H9 (cell line): Measurements from ENCODE around the gene KCNJ14. TPM values are rescaled to one million over a fixed set of nuclear protein-coding genes. Genes with fewer than 3 reads are reported as not detected.

Source experiments
- DNase-seq: peaks from one replicate; pipeline ENCODE4 v3.0.0-alpha.2; 2017
- H2AFZ ChIP-seq: one replicate; pipeline ENCODE4 v1.6.1; 2013; ENCODE audit warnings: mild to moderate bottlenecking, low read length, control low read depth, moderate library complexity
- H2AK5ac ChIP-seq: 2 replicates; pipeline ENCODE4 v1.6.1; 2013; ENCODE audit warnings: low read length, control low read depth, mixed read lengths; ENCODE audit not compliant: insufficient read length
- H2BK120ac ChIP-seq: one replicate; pipeline ENCODE4 v1.6.1; 2013; ENCODE audit warnings: low read depth, mild to moderate bottlenecking, low read length, control low read depth, inconsistent platforms; ENCODE audit not compliant: poor library complexity, severe bottlenecking
- H2BK12ac ChIP-seq: 2 replicates; pipeline ENCODE4 v1.6.1; 2013; ENCODE audit warnings: low read length, control low read depth, mixed read lengths, low read depth; ENCODE audit not compliant: insufficient read length
- H2BK15ac ChIP-seq: 2 replicates; pipeline ENCODE4 v1.6.1; 2013; ENCODE audit warnings: low read depth, low read length, control low read depth
- H2BK20ac ChIP-seq: one replicate; pipeline ENCODE4 v1.6.1; 2013; ENCODE audit warnings: low read depth, mild to moderate bottlenecking, low read length, control low read depth, inconsistent platforms; ENCODE audit not compliant: poor library complexity, severe bottlenecking
- H2BK5ac ChIP-seq: 2 replicates; pipeline ENCODE4 v1.6.1; 2013; ENCODE audit warnings: low read length, control low read depth, mixed read lengths; ENCODE audit not compliant: insufficient read length
- H3K14ac ChIP-seq: 2 replicates; pipeline ENCODE4 v1.6.1; 2013; ENCODE audit warnings: low read length, control low read depth; ENCODE audit not compliant: insufficient read depth
- H3K18ac ChIP-seq: 2 replicates; pipeline ENCODE4 v1.6.1; 2013; ENCODE audit warnings: low read depth, mild to moderate bottlenecking, mixed read lengths, low read length, control low read depth; ENCODE audit not compliant: insufficient read length
- H3K23ac ChIP-seq: 2 replicates; pipeline ENCODE4 v1.6.1; 2013; ENCODE audit warnings: low read length, control low read depth, mixed read lengths, low read depth; ENCODE audit not compliant: insufficient read length
- H3K23me2 ChIP-seq: 2 replicates; pipeline ENCODE4 v1.6.1; 2013; ENCODE audit warnings: low read depth, mild to moderate bottlenecking, mixed read lengths, low read length, control low read depth; ENCODE audit not compliant: insufficient read length, poor library complexity, severe bottlenecking
- H3K27ac ChIP-seq: 2 replicates; pipeline ENCODE4 v1.5.1; 2013; ENCODE audit warnings: low read length, control low read depth, mixed read lengths, low read depth; ENCODE audit not compliant: insufficient read length
- H3K27me3 ChIP-seq: 2 replicates; pipeline ENCODE4 v1.6.1; 2013; ENCODE audit warnings: low read length, control low read depth, inconsistent platforms; ENCODE audit not compliant: insufficient read depth
- H3K4ac ChIP-seq: 2 replicates; pipeline ENCODE4 v1.6.1; 2013; ENCODE audit warnings: low read depth, mild to moderate bottlenecking, control low read depth, inconsistent platforms, low read length, moderate library complexity
- H3K4me1 ChIP-seq: 2 replicates; pipeline ENCODE4 v1.6.1; 2013; ENCODE audit warnings: low read length, control low read depth, inconsistent platforms; ENCODE audit not compliant: insufficient read depth
- H3K4me2 ChIP-seq: 2 replicates; pipeline ENCODE4 v1.6.1; 2013; ENCODE audit warnings: low read length, control low read depth, mixed read lengths; ENCODE audit not compliant: insufficient read length, insufficient read depth
- H3K56ac ChIP-seq: 2 replicates; pipeline ENCODE4 v1.6.1; 2013; ENCODE audit warnings: low read depth, mild to moderate bottlenecking, mixed read lengths, low read length, control low read depth; ENCODE audit not compliant: insufficient read length
- H3K79me1 ChIP-seq: 2 replicates; pipeline ENCODE4 v1.6.1; 2013; ENCODE audit warnings: low read depth, mild to moderate bottlenecking, moderate library complexity, low read length, control low read depth, inconsistent platforms; ENCODE audit not compliant: insufficient read depth, poor library complexity, severe bottlenecking
- H3K79me2 ChIP-seq: 2 replicates; pipeline ENCODE4 v1.6.1; 2013; ENCODE audit warnings: low read length, control low read depth, inconsistent platforms; ENCODE audit not compliant: insufficient read depth
- H3K9ac ChIP-seq: 2 replicates; pipeline ENCODE4 v1.6.1; 2013; ENCODE audit warnings: low read length, control low read depth, mixed read lengths; ENCODE audit not compliant: insufficient read length; ENCODE audit errors: extremely low read depth
- H3K9me3 ChIP-seq: one replicate; pipeline ENCODE4 v1.6.1; 2013; ENCODE audit warnings: low read depth, low read length, inconsistent platforms; ENCODE audit not compliant: control insufficient read depth
- H3T11ph ChIP-seq: one replicate; pipeline ENCODE4 v1.6.1; 2013; ENCODE audit warnings: mild to moderate bottlenecking, low read length, control low read depth, inconsistent platforms
- H4K20me1 ChIP-seq: one replicate; pipeline ENCODE4 v1.6.1; 2013; ENCODE audit not compliant: control insufficient read depth, insufficient read length, insufficient read depth
- H4K5ac ChIP-seq: 2 replicates; pipeline ENCODE4 v1.6.1; 2013; ENCODE audit warnings: low read depth, mild to moderate bottlenecking, mixed read lengths, low read length, control low read depth; ENCODE audit not compliant: insufficient read length
- H4K8ac ChIP-seq: replicated peaks from 2 replicates; pipeline ENCODE4 v1.6.1; 2013; ENCODE audit warnings: low read length, control low read depth, mixed read lengths, low read depth; ENCODE audit not compliant: insufficient read length
- H4K91ac ChIP-seq: 2 replicates; pipeline ENCODE4 v1.6.1; 2013; ENCODE audit warnings: low read depth, mild to moderate bottlenecking, moderate library complexity, mixed read lengths, low read length, control low read depth; ENCODE audit not compliant: insufficient read length
- H3K27ac Mint-ChIP-seq, 3 experiments: 2 replicates in 2 of 3; 3 replicates in 1 of 3; pipeline ENCODE4 v1.8.0; 2020 to 2021; ENCODE audit warnings: mixed read lengths in 3 of 3, mild to moderate bottlenecking in 1 of 3, moderate library complexity in 1 of 3
- H3K27me3 Mint-ChIP-seq: 2 replicates; pipeline ENCODE4 v1.8.0; 2021; ENCODE audit warnings: low read depth, mild to moderate bottlenecking, moderate library complexity, mixed read lengths
- H3K36me3 Mint-ChIP-seq, 3 experiments: 2 replicates in 2 of 3; 3 replicates in 1 of 3; pipeline ENCODE4 v1.8.0; 2020 to 2021; ENCODE audit warnings: low read depth in 3 of 3, mixed read lengths in 3 of 3; ENCODE audit not compliant: insufficient read depth in 1 of 3
- H3K4me1 Mint-ChIP-seq, 2 experiments: 2 replicates each; pipeline ENCODE4 v1.8.0; 2020; ENCODE audit warnings: mixed read lengths in 2 of 2
- H3K4me3 Mint-ChIP-seq, 2 experiments: 2 replicates in 1 of 2; 3 replicates in 1 of 2; pipeline ENCODE4 v1.8.0; 2020 to 2021; ENCODE audit warnings: mild to moderate bottlenecking in 2 of 2, mixed read lengths in 2 of 2, moderate library complexity in 1 of 2
- H3K9me3 Mint-ChIP-seq, 2 experiments: 2 replicates in 1 of 2; 3 replicates in 1 of 2; pipeline ENCODE4 v1.8.0; 2020; ENCODE audit warnings: mild to moderate bottlenecking in 2 of 2, mixed read lengths in 2 of 2, moderate library complexity in 1 of 2
- WGBS: extraction: QIAGEN DNeasy Blood & Tissue Kit; methylation state at CpG from one replicate; pipeline ENCODE4 v1.1.7; 2013; ENCODE audit warnings: missing lambda C conversion rate, low lambda C conversion rate, mixed read lengths; ENCODE audit not compliant: insufficient read length; ENCODE audit errors: extremely low coverage; 5-methylcytosine and 5-hydroxymethylcytosine counted together
- total RNA-seq: library from RNA; stranded (reverse); gene quantifications from 2 replicates; pipeline ENCODE4 v1.2.1, GENCODE V29; 2021
- TF ChIP-seq, protein P1 (sequence below): fragments of 200-600 bp; sonication (generic); conservative IDR thresholded peaks from 3 replicates; pipeline ENCODE4 v1.8.0; 2021; ENCODE audit warnings: antibody characterized with exemption, mild to moderate bottlenecking

KCNJ14 gene
- total RNA-seq, 1 experiment from 2014 or later, result 1.2 TPM

DNA sequence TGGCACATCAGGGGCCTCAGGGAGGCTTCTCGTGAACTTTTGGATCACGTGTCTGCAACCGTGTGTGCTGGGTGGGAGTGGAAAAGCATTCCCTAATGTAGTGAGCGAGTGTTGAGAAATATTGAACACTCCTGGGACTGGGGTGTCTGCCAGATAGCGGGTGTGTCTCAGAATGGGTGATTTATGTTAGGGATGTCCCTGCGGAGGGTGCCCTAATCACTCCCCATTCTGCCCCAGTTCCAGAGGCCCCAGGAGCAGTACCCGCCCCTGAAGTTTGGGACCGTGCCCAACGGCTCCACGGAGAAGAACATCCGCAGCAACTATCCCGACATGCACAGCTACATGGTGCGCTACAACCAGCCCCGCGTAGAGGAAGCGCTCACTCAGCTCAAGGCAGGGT is 33.8 kb upstream of the KCNJ14 start:
- Histone ChIP-seq H2BK5ac (no peak overlapping the region), H3K14ac (no peak overlapping the region), H2AK5ac (no peak overlapping the region), H3K4me1 (no peaks in the 10 kb centered on the region), H3K18ac (no peak overlapping the region), H3K56ac (no peak overlapping the region), H3K27ac (no peak overlapping the region), H4K91ac (no peak overlapping the region), H4K20me1 (peaks cover 3% of the 10 kb centered on the region), H3K79me1 (no peaks in the 10 kb centered on the region), H3K9ac (no peak overlapping the region), H2AFZ (no peak overlapping the region), H4K5ac (no peak overlapping the region), H3K27me3 (no peaks in the 10 kb centered on the region), H3K4me2 (no peak overlapping the region), H3K23ac (no peak overlapping the region), H2BK120ac (no peak overlapping the region), H2BK20ac (no peak overlapping the region), H3K23me2 (no peaks in the 10 kb centered on the region), H2BK12ac (no peak overlapping the region), H2BK15ac (no peak overlapping the region), H3K79me2 (no peaks in the 10 kb centered on the region), H3K9me3 (no peaks in the 10 kb centered on the region), H4K8ac (no peak overlapping the region), H3T11ph (no peak overlapping the region), H3K4ac (no peak overlapping the region)
- no CpG with 5 or more reads among the region's 16 CpGs for WGBS
- Mint-ChIP-seq H3K27me3 (no peaks in the 10 kb centered on the region), H3K4me1 (peaks cover 15 to 22% of the 10 kb centered on the region in 2 experiments), H3K27ac (no peak overlapping the region), H3K4me3 (no peak overlapping the region), H3K36me3 (peaks cover 0 to 19% (median 14%) of the 10 kb centered on the region in 3 experiments; a peak in 5 of 7 replicates), H3K9me3 (no peaks in the 10 kb centered on the region)
- no peak for DNase-seq
- TF ChIP-seq, protein P1, sequence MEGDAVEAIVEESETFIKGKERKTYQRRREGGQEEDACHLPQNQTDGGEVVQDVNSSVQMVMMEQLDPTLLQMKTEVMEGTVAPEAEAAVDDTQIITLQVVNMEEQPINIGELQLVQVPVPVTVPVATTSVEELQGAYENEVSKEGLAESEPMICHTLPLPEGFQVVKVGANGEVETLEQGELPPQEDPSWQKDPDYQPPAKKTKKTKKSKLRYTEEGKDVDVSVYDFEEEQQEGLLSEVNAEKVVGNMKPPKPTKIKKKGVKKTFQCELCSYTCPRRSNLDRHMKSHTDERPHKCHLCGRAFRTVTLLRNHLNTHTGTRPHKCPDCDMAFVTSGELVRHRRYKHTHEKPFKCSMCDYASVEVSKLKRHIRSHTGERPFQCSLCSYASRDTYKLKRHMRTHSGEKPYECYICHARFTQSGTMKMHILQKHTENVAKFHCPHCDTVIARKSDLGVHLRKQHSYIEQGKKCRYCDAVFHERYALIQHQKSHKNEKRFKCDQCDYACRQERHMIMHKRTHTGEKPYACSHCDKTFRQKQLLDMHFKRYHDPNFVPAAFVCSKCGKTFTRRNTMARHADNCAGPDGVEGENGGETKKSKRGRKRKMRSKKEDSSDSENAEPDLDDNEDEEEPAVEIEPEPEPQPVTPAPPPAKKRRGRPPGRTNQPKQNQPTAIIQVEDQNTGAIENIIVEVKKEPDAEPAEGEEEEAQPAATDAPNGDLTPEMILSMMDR, result no peak
